OCI-LY3 (cell line): ENCODE data around the gene POLR1C.
"Not testable (repeated sequence)": the region's sequence is repeated elsewhere in the genome, so short reads cannot be mapped to it uniquely, and the experiment has no call there.

Experiments
- H2AFZ ChIP-seq: fragments of 200-600, 300-600 bp; shearing (Covaris generic); 2 replicates; pipeline ENCODE4 v1.6.0; 2014; ENCODE audit warnings: antibody characterized with exemption, low read depth, low read length
- H3K27ac ChIP-seq: fragments of 200-600, 300-600 bp; sonication (generic); 2 replicates; pipeline ENCODE4 v1.5.1; 2014; ENCODE audit warnings: mild to moderate bottlenecking, low read length, moderate library complexity, mixed read lengths
- H3K27me3 ChIP-seq: fragments of 200-600, 300-600 bp; sonication (generic); 2 replicates; pipeline ENCODE4 v1.6.1; 2014; ENCODE audit warnings: low read depth, low read length, mixed read lengths
- H3K36me3 ChIP-seq: fragments of 200-600, 300-600 bp; sonication (generic); replicated peaks from 2 replicates; pipeline ENCODE3; 2014; ENCODE audit warnings: low read depth, low read length, mixed read lengths
- H3K4me1 ChIP-seq: fragments of 300-600, 200-600 bp; sonication (generic); 2 replicates; pipeline ENCODE4 v1.6.1; 2014; ENCODE audit warnings: low read length, mixed read lengths
- H3K4me2 ChIP-seq: fragments of 200-600, 300-600 bp; sonication (generic); 2 replicates; pipeline ENCODE4 v1.6.1; 2014; ENCODE audit warnings: low read length, mixed read lengths
- H3K4me3 ChIP-seq: fragments of 300-600, 200-600 bp; sonication (generic); 2 replicates; pipeline ENCODE4 v1.5.1; 2014; ENCODE audit warnings: antibody characterized with exemption, mild to moderate bottlenecking, low read length, moderate library complexity
- H3K79me2 ChIP-seq: fragments of 300-600, 200-600 bp; shearing (Covaris generic); 2 replicates; pipeline ENCODE4 v1.6.1; 2014; ENCODE audit warnings: mild to moderate bottlenecking, low read length, mixed read lengths
- H3K9ac ChIP-seq: fragments of 300-600, 200-600 bp; shearing (Covaris generic); 2 replicates; pipeline ENCODE4 v1.6.0; 2014; ENCODE audit warnings: mild to moderate bottlenecking, low read length, moderate library complexity
- H3K9me3 ChIP-seq: fragments of 200-600, 300-600 bp; shearing (Covaris generic); 2 replicates; pipeline ENCODE4 v1.6.1; 2014; ENCODE audit warnings: low read length, mixed read lengths; ENCODE audit not compliant: insufficient read depth
- H4K20me1 ChIP-seq: fragments of 200-600, 300-600 bp; sonication (generic); 2 replicates; pipeline ENCODE4 v1.6.1; 2016; ENCODE audit warnings: low read length, mixed read lengths; ENCODE audit not compliant: insufficient read depth
- EZH2phosphoT487 ChIP-seq: fragments of 200-600 bp; shearing (Covaris generic); IDR thresholded peaks from 2 replicates; pipeline ENCODE4 v1.6.1; 2018; ENCODE audit warnings: antibody characterized with exemption, mixed run types, low read depth
- TF ChIP-seq, protein P1 (sequence below): fragments of 200-600, 300-600 bp; sonication (generic); IDR thresholded peaks from 2 replicates; pipeline ENCODE4 v1.5.1; 2014; ENCODE audit warnings: antibody characterized with exemption, low read length, low read depth

POLR1C gene

DNA sequence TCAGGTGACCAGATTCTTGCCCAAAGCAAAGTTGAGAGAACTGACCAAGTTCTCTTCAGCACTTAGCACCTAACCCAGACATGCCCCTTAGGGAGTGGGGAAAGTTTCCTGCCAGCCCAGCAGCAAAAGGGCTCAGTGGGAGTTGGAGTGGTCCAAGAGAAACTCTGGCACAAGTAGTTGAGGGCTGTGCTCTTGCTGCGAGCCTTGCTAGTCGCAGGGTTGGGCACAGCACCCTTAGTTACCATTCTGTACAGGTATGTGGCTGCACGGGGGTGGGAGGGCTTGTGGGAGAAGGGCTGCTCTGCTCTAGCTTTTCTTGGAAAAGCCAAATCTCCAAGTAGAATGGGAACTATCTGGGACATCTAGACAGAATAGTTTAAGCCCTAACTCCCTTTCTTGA, 6.4 kb downstream of the POLR1C start:
- Histone ChIP-seq H3K36me3 (peaks cover 92% of the 10 kb centered on the region), H3K9ac (no peak overlapping the region), H3K79me2 (peaks cover 17% of the 10 kb centered on the region), H3K4me3 (no peak overlapping the region), H3K4me2 (no peak overlapping the region), H3K27me3 (no peaks in the 10 kb centered on the region), H3K9me3 (no peaks in the 10 kb centered on the region), H3K27ac (no peak overlapping the region), H4K20me1 (peaks cover 2% of the 10 kb centered on the region; the same call in 1 of the 2 replicates), H2AFZ (no peak overlapping the region), H3K4me1 (peaks cover 6% of the 10 kb centered on the region)
- no peak for TF ChIP-seq EZH2phosphoT487
- TF ChIP-seq, protein P1, sequence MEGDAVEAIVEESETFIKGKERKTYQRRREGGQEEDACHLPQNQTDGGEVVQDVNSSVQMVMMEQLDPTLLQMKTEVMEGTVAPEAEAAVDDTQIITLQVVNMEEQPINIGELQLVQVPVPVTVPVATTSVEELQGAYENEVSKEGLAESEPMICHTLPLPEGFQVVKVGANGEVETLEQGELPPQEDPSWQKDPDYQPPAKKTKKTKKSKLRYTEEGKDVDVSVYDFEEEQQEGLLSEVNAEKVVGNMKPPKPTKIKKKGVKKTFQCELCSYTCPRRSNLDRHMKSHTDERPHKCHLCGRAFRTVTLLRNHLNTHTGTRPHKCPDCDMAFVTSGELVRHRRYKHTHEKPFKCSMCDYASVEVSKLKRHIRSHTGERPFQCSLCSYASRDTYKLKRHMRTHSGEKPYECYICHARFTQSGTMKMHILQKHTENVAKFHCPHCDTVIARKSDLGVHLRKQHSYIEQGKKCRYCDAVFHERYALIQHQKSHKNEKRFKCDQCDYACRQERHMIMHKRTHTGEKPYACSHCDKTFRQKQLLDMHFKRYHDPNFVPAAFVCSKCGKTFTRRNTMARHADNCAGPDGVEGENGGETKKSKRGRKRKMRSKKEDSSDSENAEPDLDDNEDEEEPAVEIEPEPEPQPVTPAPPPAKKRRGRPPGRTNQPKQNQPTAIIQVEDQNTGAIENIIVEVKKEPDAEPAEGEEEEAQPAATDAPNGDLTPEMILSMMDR: no peak

DNA sequence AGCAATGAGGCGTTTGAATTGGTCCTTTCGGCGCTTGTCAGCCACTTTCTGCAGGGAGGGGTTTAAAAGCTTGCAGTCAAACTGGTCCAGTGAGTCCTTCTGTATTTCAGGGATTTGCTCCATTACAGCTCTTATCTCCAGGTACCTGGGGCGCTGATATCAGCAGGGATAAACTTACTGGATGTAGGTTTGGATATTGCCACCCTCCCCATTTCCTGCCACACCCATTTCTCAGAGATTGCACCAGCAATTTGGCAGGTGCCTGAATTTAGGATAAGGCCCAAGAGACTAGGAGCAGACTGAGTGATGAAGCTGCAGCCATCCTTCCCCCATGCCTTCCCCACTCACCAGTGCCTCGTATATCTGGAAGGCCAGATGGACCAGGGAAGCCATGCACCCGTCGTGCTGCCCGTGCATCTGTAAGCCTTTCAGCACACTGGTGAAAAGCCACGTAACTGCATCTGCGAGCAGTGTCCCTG, 7.6 kb downstream of the POLR1C start:
- Histone ChIP-seq H3K27me3 (no peaks in the 10 kb centered on the region), H4K20me1 (no peaks in the 10 kb centered on the region), H3K27ac (no peak overlapping the region), H3K9me3 (no peaks in the 10 kb centered on the region), H3K4me1 (0 out of 2 replicates have a peak, but pooled peaks cover 3% of the 10 kb centered on the region), H3K4me2 (no peak overlapping the region), H3K36me3 (peaks cover 93% of the 10 kb centered on the region), H3K9ac (no peak overlapping the region), H2AFZ (no peak overlapping the region), H3K79me2 (peaks cover 5% of the 10 kb centered on the region), H3K4me3 (no peak overlapping the region)
- TF ChIP-seq EZH2phosphoT487: no peak
- TF ChIP-seq, protein P1: no peak

DNA sequence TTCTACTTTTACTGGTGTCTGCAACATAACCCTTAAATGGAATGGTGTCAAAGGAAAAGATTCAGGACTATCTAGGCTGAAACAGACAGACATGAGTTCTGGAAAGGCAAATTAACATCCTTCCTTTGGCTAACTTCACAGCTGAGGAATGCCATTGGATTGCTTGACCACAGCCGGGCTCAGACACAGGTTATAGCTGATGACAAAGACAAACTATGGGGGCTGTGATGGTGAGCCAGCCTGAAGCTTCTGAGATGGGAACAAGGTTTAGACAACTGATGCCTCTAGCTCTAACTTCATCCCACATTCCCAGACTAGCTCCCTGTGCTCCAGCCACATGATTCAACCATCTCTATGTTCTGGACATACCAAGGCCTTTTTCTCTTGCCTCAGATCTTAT, 15.3 kb downstream of the POLR1C start:
- Histone ChIP-seq H3K9ac (no peak overlapping the region), H3K4me3 (no peak overlapping the region), H3K36me3 (peaks cover 64% of the 10 kb centered on the region), H3K27me3 (no peaks in the 10 kb centered on the region), H3K27ac (no peak overlapping the region), H2AFZ (no peak overlapping the region), H4K20me1 (no peaks in the 10 kb centered on the region), H3K9me3 (no peaks in the 10 kb centered on the region), H3K4me2 (no peak overlapping the region), H3K4me1 (no peaks in the 10 kb centered on the region), H3K79me2 (no peaks in the 10 kb centered on the region)
- no peak for TF ChIP-seq EZH2phosphoT487
- TF ChIP-seq, protein P1: no peak

DNA sequence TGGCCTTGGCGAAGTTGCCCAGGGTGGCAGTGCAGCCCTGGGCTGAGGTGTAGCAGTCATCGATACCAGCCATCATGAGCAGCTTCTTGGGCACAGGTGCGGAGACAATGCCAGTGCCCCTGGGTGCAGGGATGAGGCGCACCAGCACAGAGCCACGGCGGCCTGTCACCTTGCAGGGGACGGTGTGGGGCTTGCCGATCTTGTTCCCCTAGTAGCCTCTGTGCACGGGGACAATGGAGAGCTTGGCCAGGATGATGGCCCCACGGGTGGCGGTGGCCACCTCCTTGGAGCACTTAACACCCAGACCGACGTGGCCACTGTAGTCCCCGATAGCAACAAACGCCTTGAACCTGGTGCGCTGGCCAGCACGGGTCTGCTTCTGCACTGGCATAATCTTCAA, 22.1 kb downstream of the POLR1C start:
- H3K9me3 ChIP-seq, H3K27ac ChIP-seq, H2AFZ ChIP-seq, H3K4me2 ChIP-seq, H3K27me3 ChIP-seq, H4K20me1 ChIP-seq, H3K4me1 ChIP-seq, H3K79me2 ChIP-seq, H3K4me3 ChIP-seq, H3K9ac ChIP-seq: not testable (repeated sequence)
- peaks cover 36% of the 10 kb centered on the region for H3K36me3 ChIP-seq

DNA sequence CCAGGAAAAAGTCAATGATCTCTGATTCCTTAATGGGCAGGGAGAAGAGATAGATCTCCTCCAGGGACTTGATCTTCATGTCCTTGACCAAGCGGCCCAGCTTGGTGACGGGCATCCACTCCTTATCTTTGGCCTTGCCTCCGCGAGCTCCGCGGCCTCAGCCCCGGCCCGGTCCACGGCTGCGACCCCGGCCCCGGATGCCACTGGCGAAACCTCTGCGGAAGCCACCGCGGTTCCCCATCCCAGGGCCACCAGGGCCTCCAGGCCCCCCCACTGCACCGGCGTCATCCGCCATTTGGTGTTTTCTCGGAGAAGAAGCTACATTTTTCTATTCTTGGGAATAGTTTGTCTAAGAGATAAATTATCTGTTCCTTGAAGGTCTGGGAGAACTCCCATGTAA, 22.5 kb downstream of the POLR1C start:
- not testable (repeated sequence) for H3K4me1 ChIP-seq, H3K9me3 ChIP-seq, H3K27me3 ChIP-seq, H4K20me1 ChIP-seq, H3K9ac ChIP-seq, H3K4me3 ChIP-seq, H3K27ac ChIP-seq, H2AFZ ChIP-seq, H3K4me2 ChIP-seq, H3K79me2 ChIP-seq
- H3K36me3 ChIP-seq: peaks cover 34% of the 10 kb centered on the region
